Body of pancreas (tissue), 4 donors: ENCODE measurements around the gene FHAD1. TPM values are rescaled to one million over a fixed set of nuclear protein-coding genes. Genes with fewer than 3 reads are reported as not detected.

Experiments
- ATAC-seq: fragments of 150-250 bp; one replicate; pipeline ENCODE4 v1.9.1; 2016
- DNase-seq, 4 donors: peaks; one replicate each; pipeline ENCODE4 v3.0.0-alpha.2; 2019
- H3K27ac ChIP-seq, 4 donors: fragments of 200-600 bp; sonication (generic); 1 replicate in 3 of 4; 2 replicates in 1 of 4; pipeline versions ENCODE4 v1.5.1 to v1.6.1; 2016 to 2019; ENCODE audit warnings: mild to moderate bottlenecking in 1 of 4, mixed read lengths in 1 of 4, moderate library complexity in 1 of 4
- H3K27me3 ChIP-seq, 2 donors: fragments of 200-600 bp; sonication (generic); one replicate each; pipeline ENCODE4 v1.6.0; 2016; ENCODE audit warnings: mild to moderate bottlenecking in 1 of 2
- H3K36me3 ChIP-seq, 2 donors: fragments of 200-600 bp; sonication (generic); replicated peaks in 1 of 2; 2 replicates each; pipeline ENCODE4 v1.5.1; 2016; ENCODE audit warnings: low read depth in 2 of 2; ENCODE audit not compliant: insufficient read depth in 1 of 2
- H3K4me1 ChIP-seq: fragments of 200-600 bp; sonication (generic); one replicate; pipeline ENCODE4 v1.6.0; 2016
- H3K4me3 ChIP-seq, 2 donors: fragments of 200-600 bp; sonication (generic); 1 replicate in 1 of 2; 2 replicates in 1 of 2; pipeline ENCODE4 v1.5.1; 2016 to 2019
- H3K9me3 ChIP-seq, 3 donors: fragments of 200-600 bp; sonication (generic); 1 replicate in 2 of 3; 2 replicates in 1 of 3; pipeline ENCODE4 v1.5.1; 2016
- POLR2A ChIP-seq, 3 donors: fragments of 450-650 bp; IDR thresholded peaks; one replicate each; pipeline ENCODE4 v1.6.1; 2016; ENCODE audit warnings: antibody characterized with exemption in 3 of 3, mild to moderate bottlenecking in 2 of 3
- WGBS, 2 donors: methylation state at CpG; one replicate each; pipeline ENCODE4 v1.1.5; 2017; 5-methylcytosine and 5-hydroxymethylcytosine counted together
- intact Hi-C: fragments of 100-400 bp; cut with DNase I; formaldehyde crosslinking; loops from one replicate; pipeline ENCODE4 v1.15.1; 2023
- total RNA-seq, 2 donors: library from RNA; depleted of rRNA; stranded (reverse); fragments of >200 nt; gene quantifications; one replicate each; pipeline ENCODE4 v1.1.0, GENCODE V29; 2016
- TF ChIP-seq, protein P1 (sequence below), 7 experiments: fragments of 450-650 bp in 4 of 7; fragments of 200-600 bp in 3 of 7; sonication (generic) in 3 of 7; IDR thresholded peaks; one replicate each; pipeline ENCODE4 v1.5.1; 2016 to 2019; ENCODE audit warnings: antibody characterized with exemption in 7 of 7

The FHAD1 gene
- total RNA-seq, 2 donors from 2014 or later = 2.9 to 4.9 TPM

DNA sequence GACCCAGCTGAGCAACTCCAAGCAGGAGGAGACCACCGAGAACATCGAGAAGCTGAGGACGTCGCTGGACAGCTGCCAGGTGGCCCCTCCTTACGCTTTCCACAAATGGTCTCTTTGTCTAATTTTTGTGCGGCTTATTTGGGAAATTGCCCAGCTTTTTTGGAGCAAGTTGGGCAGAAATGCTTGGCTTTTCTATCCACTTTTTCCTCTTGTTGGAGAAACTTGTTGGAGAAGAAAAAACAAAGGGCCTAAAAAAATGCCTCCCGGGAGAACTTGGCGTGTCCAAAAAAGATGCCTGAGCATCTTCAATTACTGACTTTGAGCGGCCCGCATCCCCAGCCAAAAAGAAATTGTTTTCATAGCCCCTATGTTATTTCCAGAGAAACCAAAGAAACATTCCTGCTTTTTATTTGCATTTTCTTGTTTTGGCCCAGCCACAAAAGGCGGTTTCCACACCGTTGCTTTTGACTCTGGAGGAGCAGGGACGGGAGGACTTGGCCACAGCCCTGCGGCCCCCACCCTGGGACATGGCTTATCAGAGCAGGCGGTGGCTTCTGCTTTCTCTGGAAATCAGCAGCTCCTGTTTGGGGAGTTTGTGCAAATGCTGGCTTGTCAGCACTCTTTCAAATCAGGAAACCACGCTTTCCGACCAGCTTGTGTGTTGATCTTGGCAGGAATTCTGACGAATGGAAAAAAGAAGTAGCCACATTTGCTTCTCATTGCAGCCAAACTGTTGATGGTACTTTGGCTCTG, 81.5 kb downstream of the FHAD1 start:
- intact Hi-C loops = no loop called here
- 13 to 14% methylated on average over 18 of the region's 18 CpGs for WGBS, 2 donors
- Histone ChIP-seq H3K27me3 (no peaks in the 10 kb centered on the region), H3K27ac (peak overlapping the region in 3 of 4 donors; percentile 82 to 84 (median 83)), H3K9me3 (no peaks in the 10 kb centered on the region), H3K4me3 (no peak overlapping the region), H3K4me1 (peaks cover 28% of the 10 kb centered on the region), H3K36me3 (no peaks in the 10 kb centered on the region)
- DNase-seq (peak; percentile 71 to 89 (median 76)), ATAC-seq (peak; percentile 77)
- TF ChIP-seq, protein P1, sequence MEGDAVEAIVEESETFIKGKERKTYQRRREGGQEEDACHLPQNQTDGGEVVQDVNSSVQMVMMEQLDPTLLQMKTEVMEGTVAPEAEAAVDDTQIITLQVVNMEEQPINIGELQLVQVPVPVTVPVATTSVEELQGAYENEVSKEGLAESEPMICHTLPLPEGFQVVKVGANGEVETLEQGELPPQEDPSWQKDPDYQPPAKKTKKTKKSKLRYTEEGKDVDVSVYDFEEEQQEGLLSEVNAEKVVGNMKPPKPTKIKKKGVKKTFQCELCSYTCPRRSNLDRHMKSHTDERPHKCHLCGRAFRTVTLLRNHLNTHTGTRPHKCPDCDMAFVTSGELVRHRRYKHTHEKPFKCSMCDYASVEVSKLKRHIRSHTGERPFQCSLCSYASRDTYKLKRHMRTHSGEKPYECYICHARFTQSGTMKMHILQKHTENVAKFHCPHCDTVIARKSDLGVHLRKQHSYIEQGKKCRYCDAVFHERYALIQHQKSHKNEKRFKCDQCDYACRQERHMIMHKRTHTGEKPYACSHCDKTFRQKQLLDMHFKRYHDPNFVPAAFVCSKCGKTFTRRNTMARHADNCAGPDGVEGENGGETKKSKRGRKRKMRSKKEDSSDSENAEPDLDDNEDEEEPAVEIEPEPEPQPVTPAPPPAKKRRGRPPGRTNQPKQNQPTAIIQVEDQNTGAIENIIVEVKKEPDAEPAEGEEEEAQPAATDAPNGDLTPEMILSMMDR (IDR thresholded peaks at IDR 0.05) = no peak
- peak in 1 of 3 donors; percentile 22 for TF ChIP-seq POLR2A (IDR thresholded peaks at IDR 0.05)

DNA sequence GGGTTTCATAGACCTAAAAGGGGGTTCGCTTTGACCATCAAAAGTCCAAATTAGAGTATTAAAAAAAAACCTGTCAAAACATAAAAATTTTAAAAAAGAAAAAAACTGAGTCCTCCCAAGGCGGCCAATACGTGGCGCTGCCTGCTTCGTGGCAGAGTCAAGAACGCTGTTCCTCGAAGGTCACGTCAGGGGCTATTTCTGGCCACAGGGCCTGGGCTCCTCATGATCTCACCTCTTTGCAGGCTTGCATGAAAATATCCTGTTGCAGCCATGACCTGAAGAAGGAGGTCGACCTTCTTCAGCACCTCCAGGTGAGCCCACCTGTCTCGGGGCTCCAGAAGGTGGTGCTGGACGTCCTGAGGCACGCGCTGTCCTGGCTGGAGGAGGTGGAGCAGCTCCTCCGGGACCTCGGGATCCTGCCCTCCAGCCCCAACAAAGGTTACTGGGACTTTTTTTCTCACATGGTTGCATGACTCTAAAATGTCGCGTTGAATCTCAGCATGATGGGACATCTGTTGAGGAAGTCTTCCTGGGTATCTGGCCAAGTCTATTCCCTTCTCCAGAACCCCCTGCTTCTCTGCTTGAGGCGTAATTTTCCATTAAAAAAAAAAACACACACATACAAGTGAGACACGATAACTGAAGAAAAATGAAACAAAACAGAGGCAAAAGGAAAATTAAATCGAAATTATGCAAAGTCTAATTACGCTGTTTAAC, 82.2 kb downstream of the FHAD1 start:
- no peaks in the 10 kb centered on the region for H3K27me3 ChIP-seq
- ATAC-seq (peak; percentile 90), DNase-seq (peak; percentile 78 to 90 (median 86))
- no peaks in the 10 kb centered on the region for H3K9me3 ChIP-seq
- 25 to 39% methylated on average over 19 to 21 of the region's 21 CpGs for WGBS, 2 donors
- TF ChIP-seq, protein P1 (IDR thresholded peaks at IDR 0.05) = peak in 6 of 7 experiments; percentile 26 to 74 (median 55)
- TF ChIP-seq POLR2A (IDR thresholded peaks at IDR 0.05) = no peak
- no peak overlapping the region for H3K4me3 ChIP-seq
- no peaks in the 10 kb centered on the region for H3K36me3 ChIP-seq
- intact Hi-C loops = no loop called here
- H3K27ac ChIP-seq = peak overlapping the region; percentile 37 to 84 (median 82)
- peaks cover 22% of the 10 kb centered on the region for H3K4me1 ChIP-seq

DNA sequence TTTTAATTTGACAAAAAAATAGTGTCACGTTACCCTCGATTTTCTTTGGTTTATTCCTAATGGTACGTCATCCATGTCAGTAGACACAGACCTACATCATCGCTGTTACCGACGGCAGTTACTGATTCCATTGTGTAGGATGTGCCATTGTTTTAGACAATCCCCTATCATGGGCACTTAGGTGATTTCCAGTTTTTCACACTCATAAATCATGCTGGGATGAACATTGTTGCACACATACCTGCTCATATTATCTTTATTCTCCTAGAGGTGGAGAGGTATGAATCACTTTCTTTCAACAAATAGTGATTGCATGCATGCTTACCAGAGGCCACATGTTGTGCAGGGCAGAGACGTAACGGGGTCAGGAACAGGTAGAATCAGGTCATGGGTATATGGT, 83.0 kb downstream of the FHAD1 start:
- intact Hi-C loops = loop anchor here (10.0 kb wide), 1 partner anchor 185 kb away; no protein-coding TSS in a partner anchor
- H3K4me3 ChIP-seq = no peak overlapping the region
- no peak for TF ChIP-seq POLR2A (IDR thresholded peaks at IDR 0.05)
- TF ChIP-seq, protein P1 (IDR thresholded peaks at IDR 0.05) = no peak
- H3K27ac ChIP-seq = peak overlapping the region in 1 of 4 donors; percentile 12
- WGBS, 2 donors = 87 to 89% methylated on average over 8 of the region's 8 CpGs
- no peaks in the 10 kb centered on the region for H3K36me3 ChIP-seq
- no peak for DNase-seq
- no peaks in the 10 kb centered on the region for H3K27me3 ChIP-seq
- no peak for ATAC-seq
- peaks cover 22% of the 10 kb centered on the region for H3K4me1 ChIP-seq
- no peaks in the 10 kb centered on the region for H3K9me3 ChIP-seq

DNA sequence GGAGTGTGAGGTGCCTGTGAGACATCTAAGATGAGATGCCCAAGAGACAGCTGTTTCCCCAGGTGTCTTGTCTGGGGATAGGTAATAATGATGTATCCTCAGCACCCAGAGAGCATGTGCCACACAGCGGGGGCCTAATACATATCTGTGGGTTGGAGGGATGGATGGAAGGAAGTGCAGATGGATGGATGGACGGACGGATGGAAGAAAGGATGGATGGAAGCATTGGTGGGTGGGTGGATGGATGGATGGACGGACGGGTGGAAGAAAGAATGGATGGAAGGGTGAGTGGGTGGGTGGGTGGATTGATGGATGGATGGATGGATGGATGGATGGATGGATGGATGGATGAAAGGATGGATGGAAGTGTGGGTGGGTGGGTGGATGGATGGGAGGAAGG, 84.2 kb downstream of the FHAD1 start:
- intact Hi-C loops = loop anchor here (10.0 kb wide), 1 partner anchor 184 kb away; no protein-coding TSS in a partner anchor
- TF ChIP-seq, protein P1 (IDR thresholded peaks at IDR 0.05) = no peak
- no peak for TF ChIP-seq POLR2A (IDR thresholded peaks at IDR 0.05)
- 97 to 98% methylated on average over 5 of the region's 5 CpGs for WGBS, 2 donors

More for the DNA sequence above, 84.2 kb downstream of the FHAD1 start:
- ATAC-seq = no peak
- peaks cover 22% of the 10 kb centered on the region for H3K4me1 ChIP-seq
- H3K27me3 ChIP-seq = no peaks in the 10 kb centered on the region
- no peaks in the 10 kb centered on the region for H3K9me3 ChIP-seq
- no peak overlapping the region for H3K4me3 ChIP-seq
- no peak overlapping the region for H3K27ac ChIP-seq
- DNase-seq = no peak
- H3K36me3 ChIP-seq = no peaks in the 10 kb centered on the region
